Skin of body (tissue), 2 donors: Measurements from ENCODE around the gene CAPNS1. TPM values are rescaled to one million over a fixed set of nuclear protein-coding genes. Genes with fewer than 3 reads are reported as not detected.
A peak's percentile ranks its signal among the peaks of the same experiment; 100 is the strongest.
"Not testable (repeated sequence)": the region's sequence is repeated elsewhere in the genome, so short reads cannot be mapped to it uniquely, and the experiment has no call there.

ENCODE experiments used
- DNase-seq: peaks from one replicate; lab custom pipeline; 2025; lab: John Stamatoyannopoulos, UW
- total RNA-seq: library from RNA; depleted of rRNA; stranded (reverse); fragments of >200 nt; gene quantifications from one replicate; pipeline ENCODE4 v1.2.3, GENCODE V29; 2014

Gene CAPNS1
- total RNA-seq, 1 donor from 2014 or later: 141 TPM

GRCh38 chr19:36149673-36150406 lies 10.0 kb downstream of the CAPNS1 start:
- no peak for DNase-seq

- no peak for DNase-seq
Measured at GRCh38 chr19:36150586-36150985, 10.7 kb downstream of the CAPNS1 start.

- DNase-seq: peak; percentile 47
Measured at GRCh38 chr19:36151144-36152018, 11.5 kb downstream of the CAPNS1 start.

- DNase-seq: no peak
Measured at GRCh38 chr19:36152019-36152351, 12.1 kb downstream of the CAPNS1 start.

- DNase-seq: peak; percentile 78
Measured at GRCh38 chr19:36152352-36153091, 12.7 kb downstream of the CAPNS1 start, which contains the start of gene COX7A1. Gene COX7A1 (minus strand): TSS chr19:36152447. CDS start chr19:36152407, 40 bp downstream.

GRCh38 chr19:36153126-36153525 lies 13.3 kb downstream of the CAPNS1 start:
- no peak for DNase-seq

GRCh38 chr19:36160821-36161596 lies 21.1 kb downstream of the CAPNS1 start:
- no peak for DNase-seq

GRCh38 chr19:36163813-36164212 lies 23.9 kb downstream of the CAPNS1 start:
- no peak for DNase-seq

- DNase-seq: peak; percentile 17
Measured at GRCh38 chr19:36169084-36169760, 29.4 kb downstream of the CAPNS1 start.

- DNase-seq: no peak
Measured at GRCh38 chr19:36172852-36173251, 33.0 kb downstream of the CAPNS1 start.

GRCh38 chr19:36173846-36174245 lies 34.0 kb downstream of the CAPNS1 start:
- not testable (repeated sequence) for DNase-seq

- DNase-seq: not testable (repeated sequence)
Measured at GRCh38 chr19:36179077-36179476, 39.2 kb downstream of the CAPNS1 start.

GRCh38 chr19:36182612-36183244 lies 42.9 kb downstream of the CAPNS1 start:
- DNase-seq: no peak

- DNase-seq: no peak
Measured at GRCh38 chr19:36183245-36183628, 43.4 kb downstream of the CAPNS1 start.

- DNase-seq: not testable (repeated sequence)
Measured at GRCh38 chr19:36186722-36187121, 46.9 kb downstream of the CAPNS1 start.

- DNase-seq: no peak
Measured at GRCh38 chr19:36196249-36196648, 56.4 kb downstream of the CAPNS1 start.

GRCh38 chr19:36198119-36198518 lies 58.3 kb downstream of the CAPNS1 start:
- no peak for DNase-seq
